Duodenal mucosa (tissue), 2 donors: ENCODE measurements around the gene CPA5.

ENCODE experiments used
- H3K27ac ChIP-seq: one replicate; pipeline ENCODE4 v1.7.0; 2013; ENCODE audit warnings: low read depth, low read length
- H3K27me3 ChIP-seq, 2 donors: one replicate each; pipeline ENCODE4 v1.7.0; 2013; ENCODE audit warnings: low read length in 2 of 2, control low read depth in 1 of 2; ENCODE audit not compliant: insufficient read depth in 2 of 2, control insufficient read depth in 1 of 2
- H3K36me3 ChIP-seq, 2 donors: one replicate each; pipeline ENCODE4 v1.7.0; 2013; ENCODE audit warnings: low read length in 2 of 2, control low read depth in 1 of 2; ENCODE audit not compliant: insufficient read depth in 2 of 2, control insufficient read depth in 1 of 2
- H3K4me1 ChIP-seq, 2 donors: one replicate each; pipeline ENCODE4 v1.7.0; 2013; ENCODE audit warnings: low read length in 2 of 2, control low read depth in 1 of 2; ENCODE audit not compliant: insufficient read depth in 2 of 2, control insufficient read depth in 1 of 2
- H3K4me3 ChIP-seq, 2 donors: one replicate each; pipeline ENCODE4 v1.7.0; 2013; ENCODE audit warnings: low read length in 2 of 2, low read depth in 1 of 2
- H3K9ac ChIP-seq, 2 donors: one replicate each; pipeline ENCODE4 v1.7.0; 2013; ENCODE audit warnings: low read length in 2 of 2, low read depth in 1 of 2
- H3K9me3 ChIP-seq, 2 donors: one replicate each; pipeline ENCODE4 v1.7.0; 2013; ENCODE audit warnings: low read length in 2 of 2, control low read depth in 1 of 2; ENCODE audit not compliant: control insufficient read depth in 1 of 2

The CPA5 gene

DNA sequence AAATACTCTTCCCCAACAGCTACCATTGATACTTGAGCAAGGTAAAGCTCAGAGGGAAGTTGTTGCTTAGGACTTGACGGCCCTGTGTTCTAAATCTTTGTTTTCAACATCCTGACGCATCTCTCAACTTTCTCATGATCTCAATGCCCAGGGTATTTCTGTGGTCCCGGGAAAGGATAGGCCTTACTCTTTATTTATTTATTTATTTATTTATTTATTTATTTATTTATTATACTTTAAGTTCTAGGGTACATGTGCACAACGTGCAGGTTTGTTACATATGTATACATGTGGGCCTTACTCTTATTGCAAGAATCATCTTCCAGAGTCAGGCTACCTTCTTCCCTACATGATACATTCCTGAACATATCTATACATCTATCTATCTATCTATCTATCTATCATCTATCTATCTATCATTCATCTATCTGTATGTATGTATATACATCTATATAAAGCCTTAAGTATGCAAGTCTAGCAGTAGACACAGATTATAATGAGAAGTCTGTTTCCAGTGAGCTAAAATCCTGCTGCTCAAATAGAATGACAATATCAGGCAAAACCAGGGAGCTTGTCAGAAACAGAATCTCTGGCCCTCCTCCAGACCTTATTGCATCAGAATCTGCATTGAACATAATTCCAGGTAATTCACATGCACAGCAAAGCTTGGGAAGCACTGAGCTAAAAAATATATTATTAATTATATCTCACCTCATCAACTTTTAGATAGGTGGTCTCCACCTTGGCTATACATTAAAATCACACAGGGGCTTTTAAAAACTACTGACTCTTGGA lies 12.2 kb upstream of the CPA5 start:
- no peak overlapping the region for H3K4me3 ChIP-seq
- H3K9me3 ChIP-seq = no peaks in the 10 kb centered on the region
- H3K36me3 ChIP-seq = no peaks in the 10 kb centered on the region
- no peaks in the 10 kb centered on the region for H3K4me1 ChIP-seq
- no peak overlapping the region for H3K9ac ChIP-seq
- no peak overlapping the region for H3K27ac ChIP-seq
- no peaks in the 10 kb centered on the region for H3K27me3 ChIP-seq

DNA sequence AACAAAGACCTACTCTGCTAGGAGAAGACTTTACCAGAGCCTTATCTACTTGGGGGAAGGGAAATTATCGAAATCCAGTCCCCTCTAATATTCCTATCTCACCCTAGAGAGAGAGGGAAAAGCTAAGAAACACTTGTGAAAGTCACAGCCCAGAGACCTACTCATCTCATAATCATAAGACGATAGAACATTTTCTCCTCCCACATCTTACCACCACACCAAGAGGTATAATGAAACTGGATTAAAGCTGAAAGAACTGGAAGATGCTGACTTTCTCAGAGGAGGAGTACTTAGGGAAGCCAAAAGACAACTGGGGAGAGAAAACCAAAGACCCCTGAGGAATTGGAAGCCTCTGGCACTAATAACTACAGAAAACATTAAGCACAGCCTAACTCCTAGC lies 10.8 kb upstream of the CPA5 start:
- H3K9me3 ChIP-seq = no peaks in the 10 kb centered on the region
- no peak overlapping the region for H3K9ac ChIP-seq
- H3K27ac ChIP-seq = no peak overlapping the region
- no peaks in the 10 kb centered on the region for H3K4me1 ChIP-seq
- H3K4me3 ChIP-seq = no peak overlapping the region
- H3K36me3 ChIP-seq = no peaks in the 10 kb centered on the region
- H3K27me3 ChIP-seq = no peaks in the 10 kb centered on the region

DNA sequence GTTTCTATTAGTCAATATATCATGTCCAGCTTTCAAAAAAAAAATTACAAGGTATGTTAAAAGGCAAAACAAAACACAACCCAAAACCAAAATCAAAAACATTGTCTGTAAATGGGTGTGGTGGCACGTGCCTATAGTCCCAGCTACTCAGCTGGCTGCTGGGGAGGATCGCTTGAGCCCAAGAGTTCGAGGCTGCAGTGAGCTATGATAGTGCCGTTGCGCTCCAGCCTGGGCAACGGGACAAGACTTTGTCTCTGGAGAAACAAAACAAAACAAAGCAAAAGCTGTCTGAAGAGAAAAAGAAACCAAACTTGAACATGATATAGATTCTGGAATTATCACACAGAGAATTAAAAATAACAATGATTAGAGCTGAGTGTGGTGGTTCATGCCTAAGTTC lies 10.3 kb upstream of the CPA5 start:
- Histone ChIP-seq H3K9ac (no peak overlapping the region), H3K27me3 (no peaks in the 10 kb centered on the region)

DNA sequence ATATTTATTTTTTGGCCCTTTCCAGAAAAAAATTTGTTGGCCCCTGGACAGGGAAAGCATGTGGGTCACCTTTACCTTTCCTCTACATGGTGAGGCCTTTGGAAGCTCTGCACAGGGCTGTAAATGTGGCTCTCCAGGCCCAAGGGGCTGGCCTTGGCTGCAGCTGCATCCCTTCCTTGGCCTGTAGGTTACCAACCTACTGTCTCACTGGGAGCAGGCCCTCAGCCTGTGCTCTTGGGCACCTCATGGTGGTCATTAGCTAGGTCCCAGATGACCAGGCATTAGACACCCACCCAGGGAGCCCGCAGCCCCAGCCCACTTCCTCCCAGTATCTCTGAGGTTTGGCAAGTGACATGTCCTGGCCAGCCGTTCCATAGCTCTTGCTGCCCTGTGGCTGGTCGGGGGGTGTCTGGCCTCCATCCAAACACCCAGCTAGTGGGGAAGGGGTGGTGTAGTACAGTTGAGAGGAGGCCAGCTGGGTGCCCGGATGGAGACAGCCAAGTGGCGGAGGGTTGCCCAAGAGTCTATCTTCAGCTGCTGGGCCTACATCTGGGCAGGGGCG lies 7.1 kb upstream of the CPA5 start:
- Histone ChIP-seq H3K27ac (no peak overlapping the region), H3K9ac (no peak overlapping the region), H3K4me3 (no peak overlapping the region), H3K4me1 (no peaks in the 10 kb centered on the region), H3K27me3 (no peaks in the 10 kb centered on the region), H3K9me3 (no peaks in the 10 kb centered on the region), H3K36me3 (no peaks in the 10 kb centered on the region)

More for the DNA sequence above, 10.3 kb upstream of the CPA5 start:
- H3K36me3 ChIP-seq = no peaks in the 10 kb centered on the region
- H3K4me1 ChIP-seq = no peaks in the 10 kb centered on the region
- no peak overlapping the region for H3K27ac ChIP-seq
- H3K9me3 ChIP-seq = no peaks in the 10 kb centered on the region
- H3K4me3 ChIP-seq = no peak overlapping the region

DNA sequence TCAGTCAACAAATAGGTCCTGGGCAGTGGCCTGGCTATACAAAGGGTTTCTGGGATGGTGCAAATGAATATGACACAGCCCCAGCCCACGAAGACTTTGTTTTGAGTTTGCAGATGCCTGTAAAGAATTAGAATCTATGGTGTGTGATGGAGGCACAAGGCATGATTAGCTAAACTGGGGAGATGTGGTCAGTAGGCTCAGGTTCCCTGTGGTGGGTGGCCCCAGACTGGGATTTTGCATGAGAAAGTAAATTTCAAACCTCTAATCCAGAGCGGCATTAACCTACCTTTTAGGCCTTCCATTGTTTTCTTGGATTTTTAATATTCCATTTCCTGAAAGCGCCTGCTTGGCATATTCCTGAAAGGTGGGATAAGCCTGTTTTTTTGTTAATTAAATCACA lies 6.4 kb upstream of the CPA5 start:
- Histone ChIP-seq H3K9me3 (no peaks in the 10 kb centered on the region), H3K27ac (no peak overlapping the region), H3K27me3 (no peaks in the 10 kb centered on the region)

DNA sequence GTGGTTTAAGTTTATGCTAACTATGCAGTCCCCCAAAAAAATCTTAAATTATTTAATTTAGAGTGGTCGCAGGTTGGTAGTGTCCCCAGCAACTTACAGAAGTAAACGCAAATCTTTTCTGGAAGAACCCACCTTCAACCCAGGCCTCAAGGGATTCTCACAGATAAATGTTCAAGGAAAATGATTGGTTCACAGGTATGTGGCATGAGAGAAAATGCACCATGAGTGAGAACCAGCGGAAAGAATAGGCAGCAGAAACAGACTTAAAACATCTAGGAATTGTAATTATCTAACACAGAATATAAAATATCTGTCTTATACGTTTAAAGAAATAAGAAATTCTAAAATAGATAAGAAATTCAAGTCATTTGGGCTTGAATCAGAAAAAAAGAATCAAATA lies 2.7 kb upstream of the CPA5 start:
- Histone ChIP-seq H3K27ac (no peak overlapping the region), H3K9me3 (no peaks in the 10 kb centered on the region), H3K27me3 (no peaks in the 10 kb centered on the region), H3K4me1 (no peaks in the 10 kb centered on the region), H3K4me3 (no peak overlapping the region), H3K36me3 (no peaks in the 10 kb centered on the region), H3K9ac (no peak overlapping the region)

More for the DNA sequence above, 6.4 kb upstream of the CPA5 start:
- Histone ChIP-seq H3K36me3 (no peaks in the 10 kb centered on the region), H3K4me1 (no peaks in the 10 kb centered on the region), H3K4me3 (no peak overlapping the region), H3K9ac (no peak overlapping the region)

DNA sequence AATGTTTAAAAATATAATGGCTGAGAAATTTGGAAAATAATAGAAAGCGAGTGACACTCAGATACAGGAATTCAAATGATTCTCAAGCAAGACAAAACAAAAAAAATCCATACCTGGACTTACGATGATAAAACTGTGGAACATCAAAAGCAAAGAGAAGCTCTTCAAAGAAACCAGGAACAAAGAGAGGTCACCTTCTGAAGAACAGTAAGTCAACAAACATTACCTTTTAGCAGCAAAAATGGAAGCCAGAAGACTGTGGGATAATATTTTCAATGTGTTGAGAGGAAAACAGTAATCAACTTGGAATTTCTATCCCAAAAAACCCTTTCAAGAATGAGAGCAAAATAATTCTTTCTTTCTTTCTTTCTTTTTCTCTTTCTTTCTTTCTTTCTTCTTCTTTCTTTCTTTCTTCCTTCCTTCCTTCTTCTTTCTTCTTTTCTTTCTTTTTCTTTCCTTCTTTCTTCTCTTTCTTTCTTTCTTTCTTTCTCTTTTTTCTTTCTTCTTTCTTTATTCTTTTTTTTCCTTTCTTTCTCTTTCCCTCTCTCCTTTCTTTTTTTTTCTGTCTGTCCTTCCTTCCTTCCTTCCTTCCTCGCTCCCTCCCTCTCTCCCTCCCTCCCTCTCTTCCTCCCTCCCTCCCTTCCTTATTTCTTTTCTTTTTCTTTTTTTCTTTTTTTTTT lies 1.8 kb upstream of the CPA5 start:
- no peaks in the 10 kb centered on the region for H3K27me3 ChIP-seq
- no peaks in the 10 kb centered on the region for H3K4me1 ChIP-seq
- H3K27ac ChIP-seq = no peak overlapping the region
- H3K9me3 ChIP-seq = no peaks in the 10 kb centered on the region
- H3K36me3 ChIP-seq = no peaks in the 10 kb centered on the region
- H3K4me3 ChIP-seq = no peak overlapping the region
- H3K9ac ChIP-seq = no peak overlapping the region

DNA sequence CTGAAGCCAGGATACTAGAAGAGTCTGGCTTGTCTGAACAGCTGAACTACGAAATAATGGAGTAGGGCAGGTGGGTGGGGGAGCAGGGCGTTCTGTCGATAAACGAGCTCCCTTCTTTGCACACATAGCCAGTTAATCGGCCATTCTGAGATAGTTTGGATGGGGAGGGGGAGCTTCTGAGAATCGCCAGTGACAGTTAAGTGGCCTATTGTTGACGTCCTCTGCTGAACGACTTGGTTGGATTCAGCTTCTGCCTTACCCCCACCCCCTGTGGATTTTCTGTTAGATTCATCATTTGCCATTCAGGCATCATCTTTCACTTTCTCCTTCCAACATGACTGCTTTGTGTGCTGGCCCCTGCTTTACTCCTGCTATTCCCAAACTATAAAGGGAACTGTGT lies 520 bp downstream of the CPA5 start:
- no peak overlapping the region for H3K9ac ChIP-seq
- no peaks in the 10 kb centered on the region for H3K9me3 ChIP-seq
- H3K4me3 ChIP-seq = no peak overlapping the region
- H3K4me1 ChIP-seq = no peaks in the 10 kb centered on the region
- H3K36me3 ChIP-seq = no peaks in the 10 kb centered on the region
- H3K27me3 ChIP-seq = no peaks in the 10 kb centered on the region
- no peak overlapping the region for H3K27ac ChIP-seq

DNA sequence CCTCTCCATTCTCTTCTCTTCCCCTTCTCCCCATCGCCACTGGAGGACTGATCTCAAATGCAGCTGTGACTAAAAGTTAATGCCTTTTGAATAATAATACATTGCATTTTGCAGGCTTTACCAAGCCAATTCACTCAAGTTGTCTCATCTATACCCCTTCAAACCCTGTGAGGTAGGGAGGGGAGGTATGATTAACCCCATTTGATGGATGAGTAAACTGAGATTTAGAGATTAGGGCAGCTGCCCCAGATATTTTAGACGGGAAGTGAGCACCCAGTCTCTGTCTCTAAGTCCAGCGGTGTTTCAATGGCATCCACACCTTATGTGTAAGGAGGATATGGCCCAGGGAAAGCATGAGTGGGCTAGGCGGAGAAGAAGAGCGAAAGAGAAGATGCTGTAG lies 1.1 kb downstream of the CPA5 start:
- Histone ChIP-seq H3K4me1 (no peaks in the 10 kb centered on the region), H3K9ac (no peak overlapping the region), H3K36me3 (no peaks in the 10 kb centered on the region), H3K9me3 (no peaks in the 10 kb centered on the region), H3K4me3 (no peak overlapping the region), H3K27me3 (no peaks in the 10 kb centered on the region), H3K27ac (no peak overlapping the region)

DNA sequence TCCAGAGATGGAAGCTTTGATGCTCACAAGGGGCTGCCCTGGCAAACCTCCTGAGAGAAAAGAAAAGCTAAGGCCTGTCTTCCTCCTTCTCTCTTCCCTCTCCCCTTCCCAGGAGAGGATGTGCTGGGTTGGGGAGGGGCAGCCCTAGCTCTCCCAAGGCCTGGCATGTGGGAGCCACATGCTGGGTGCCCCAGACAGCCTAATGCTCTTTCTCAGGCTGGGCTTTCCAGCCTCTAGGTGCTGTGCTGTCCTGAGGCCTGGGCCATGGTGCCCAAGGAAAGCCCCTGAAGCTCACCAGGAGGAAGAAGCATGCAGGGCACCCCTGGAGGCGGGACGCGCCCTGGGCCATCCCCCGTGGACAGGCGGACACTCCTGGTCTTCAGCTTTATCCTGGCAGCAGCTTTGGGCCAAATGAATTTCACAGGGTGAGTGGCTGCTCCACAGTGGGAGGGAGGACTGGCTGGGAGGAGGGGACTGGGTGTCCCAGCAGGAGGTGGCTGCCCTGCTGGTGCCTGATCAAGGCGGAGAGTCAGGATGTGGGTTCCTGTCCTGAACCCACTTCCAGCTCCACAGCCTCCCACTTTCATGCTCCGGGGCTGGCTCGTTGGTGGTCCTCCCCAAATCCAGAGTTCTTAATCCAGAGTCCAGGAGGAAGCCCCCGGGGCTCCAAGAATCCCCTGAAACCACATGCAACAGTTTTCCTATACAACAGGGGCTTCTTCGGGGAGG lies 1.7 kb downstream of the CPA5 start:
- H3K36me3 ChIP-seq = no peaks in the 10 kb centered on the region
- H3K27ac ChIP-seq = no peak overlapping the region
- no peaks in the 10 kb centered on the region for H3K9me3 ChIP-seq
- H3K27me3 ChIP-seq = no peaks in the 10 kb centered on the region
- no peak overlapping the region for H3K9ac ChIP-seq
- H3K4me3 ChIP-seq = no peak overlapping the region
- peaks cover 0 to 6% of the 10 kb centered on the region in 2 donors for H3K4me1 ChIP-seq
